ENCODE measurements around the gene GPR83. TPM values are rescaled to one million over a fixed set of nuclear protein-coding genes. Genes with fewer than 3 reads are reported as not detected.

GPR83 gene
- total and polyA plus RNA-seq, 10 of the 15 experiments (the other 5 are each of a cell fraction or from before 2014, with no cell fraction given) = 0.03 to 0.19 (median 0.05) TPM; not detected in 7

- Histone ChIP-seq H3K4me3 (no peak overlapping the region), H3K27me3 (replicated peaks in 1 of 2; ENCODE audit: control insufficient read depth in 2 of 2, insufficient read depth in 2 of 2, low read length in 1 of 2) (peaks cover 0 to 8% of the 10 kb centered on the region in 2 experiments; a peak in 3 of 4 replicates), H3K9ac (ENCODE audit: control insufficient read depth, insufficient read depth, low read length) (no peak overlapping the region), H3K4me2 (ENCODE audit: control insufficient read depth, insufficient read depth) (no peak overlapping the region), H3K36me3 (ENCODE audit: control insufficient read depth in 2 of 2, insufficient read depth in 2 of 2, low read length in 1 of 2) (no peaks in the 10 kb centered on the region), H3K9me3 (replicated peaks; ENCODE audit: control insufficient read depth, insufficient read depth, low read length) (no peaks in the 10 kb centered on the region), H3K4me1 (ENCODE audit: control insufficient read depth, insufficient read depth, low read length) (no peaks in the 10 kb centered on the region), H2AFZ (ENCODE audit: control insufficient read depth, low read depth, low read length) (no peak overlapping the region), H3K79me2 (ENCODE audit: control insufficient read depth, insufficient read depth, low read length) (no peaks in the 10 kb centered on the region), H3K27ac (ENCODE audit: control insufficient read depth, insufficient read depth) (no peak overlapping the region), H4K20me1 (ENCODE audit: control insufficient read depth, insufficient read depth) (no peaks in the 10 kb centered on the region; the same call in 1 of the 2 replicates)
- CTCF ChIA-PET = no interaction called here
- in situ Hi-C loops (cut with MboI) (no loop called here), intact Hi-C loops (cut with micrococcal nuclease; ENCODE audit: unreplicated experiment) (no loop called here)
- no TSS peak for BruUV-seq (replicated peaks)
- POLR2A ChIA-PET = no interaction called here
- FAIRE-seq (no peak), DNase-seq (ENCODE audit: low read depth, low spot score) (no peak), ATAC-seq (no peak)
- RAD21 ChIA-PET (ENCODE audit: unreplicated experiment) = no interaction called here
- SMC1A ChIA-PET (ENCODE audit: uncharacterized antibody, unreplicated experiment) = no interaction called here
- TF ChIP-seq ZNF24 (IDR thresholded peaks at IDR 0.05) = no peak
- no peak for TF ChIP-seq KLF5 (IDR thresholded peaks at IDR 0.05; ENCODE audit: partially characterized antibody)
- no peak for TF ChIP-seq YBX1 (IDR thresholded peaks at IDR 0.05)
- no peak for TF ChIP-seq CREM (IDR thresholded peaks at IDR 0.05; ENCODE audit: low read depth)
- TF ChIP-seq MTA3 (IDR thresholded peaks at IDR 0.05; ENCODE audit: borderline replicate concordance, low read length) = no peak
- no peak for TF ChIP-seq SMAD1 (IDR thresholded peaks at IDR 0.05; ENCODE audit: low read depth, partially characterized antibody)
- TF ChIP-seq DPF2 (IDR thresholded peaks at IDR 0.05) = no peak
- TF ChIP-seq PAX8 (IDR thresholded peaks at IDR 0.05) = no peak
- no peak for TF ChIP-seq PML (IDR thresholded peaks at IDR 0.05; ENCODE audit: low read length)
- TF ChIP-seq NFYB (IDR thresholded peaks at IDR 0.05; ENCODE audit: insufficient read depth, low read depth, low read length) = no peak
- 24% methylated on average over 5 of the region's 5 CpGs for WGBS (ENCODE audit: insufficient coverage, insufficient replicate concordance, low lambda C conversion rate, missing lambda C conversion rate)
Observed at GRCh38 chr11:94398101-94398500, 3.1 kb downstream of the GPR83 start.

GRCh38 chr11:94396282-94396681, 4.9 kb downstream of the GPR83 start:
- Histone ChIP-seq H3K4me2 (ENCODE audit: control insufficient read depth, insufficient read depth) (no peak overlapping the region), H3K27ac (ENCODE audit: control insufficient read depth, insufficient read depth) (no peak overlapping the region), H3K79me2 (ENCODE audit: control insufficient read depth, insufficient read depth, low read length) (no peaks in the 10 kb centered on the region), H3K36me3 (ENCODE audit: control insufficient read depth in 2 of 2, insufficient read depth in 2 of 2, low read length in 1 of 2) (no peaks in the 10 kb centered on the region), H3K9me3 (replicated peaks; ENCODE audit: control insufficient read depth, insufficient read depth, low read length) (no peaks in the 10 kb centered on the region), H3K9ac (ENCODE audit: control insufficient read depth, insufficient read depth, low read length) (no peak overlapping the region), H3K27me3 (replicated peaks in 1 of 2; ENCODE audit: control insufficient read depth in 2 of 2, insufficient read depth in 2 of 2, low read length in 1 of 2) (peaks cover 0 to 2% of the 10 kb centered on the region in 2 experiments; a peak in 3 of 4 replicates), H2AFZ (ENCODE audit: control insufficient read depth, low read depth, low read length) (no peak overlapping the region), H4K20me1 (ENCODE audit: control insufficient read depth, insufficient read depth) (no peaks in the 10 kb centered on the region; the same call in 1 of the 2 replicates), H3K4me3 (no peak overlapping the region), H3K4me1 (ENCODE audit: control insufficient read depth, insufficient read depth, low read length) (no peaks in the 10 kb centered on the region)
- CTCF ChIA-PET = no interaction called here
- SMC1A ChIA-PET (ENCODE audit: uncharacterized antibody, unreplicated experiment) = no interaction called here
- no peak for DNase-seq (ENCODE audit: low read depth, low spot score)
- no peak for ATAC-seq
- no peak for TF ChIP-seq ASH2L (IDR thresholded peaks at IDR 0.05; ENCODE audit: borderline replicate concordance, low read depth)
- TF ChIP-seq REST (IDR thresholded peaks at IDR 0.05; ENCODE audit: low read depth, low read length) = no peak
- TF ChIP-seq SUPT20H (IDR thresholded peaks at IDR 0.05; ENCODE audit: borderline replicate concordance, control insufficient read depth, low read depth, low read length) = no peak
- no peak for TF ChIP-seq EP300 (IDR thresholded peaks at IDR 0.05; ENCODE audit: borderline replicate concordance in 1 of 2, control insufficient read depth in 1 of 2, low read depth in 2 of 2, low read length in 2 of 2)
- TF ChIP-seq POU2F2 (IDR thresholded peaks at IDR 0.05; ENCODE audit: borderline replicate concordance, low read depth, low read length) = no peak
- in situ Hi-C loops (cut with MboI) = no loop called here
- no peak for FAIRE-seq
- intact Hi-C loops (cut with micrococcal nuclease; ENCODE audit: unreplicated experiment) = no loop called here
- 67% methylated on average over 5 of the region's 5 CpGs for WGBS (ENCODE audit: insufficient coverage, insufficient replicate concordance, low lambda C conversion rate, missing lambda C conversion rate)
- no TSS peak for BruUV-seq (replicated peaks)
- RAD21 ChIA-PET (ENCODE audit: unreplicated experiment) = no interaction called here
- POLR2A ChIA-PET = no interaction called here
